Psoas muscle (tissue), 8 donors: ENCODE results near the gene ALKBH4. TPM values are rescaled to one million over a fixed set of nuclear protein-coding genes. Genes with fewer than 3 reads are reported as not detected.
A peak's percentile ranks its signal among the peaks of the same experiment; 100 is the strongest.

ENCODE experiments used
- ATAC-seq, 4 donors: fragments of 200-7000 bp; cut with Tn5 transposase; one replicate each; pipeline ENCODE4 v1.9.1; 2020; ENCODE audit warnings: moderate library complexity in 3 of 4, mild to moderate bottlenecking in 2 of 4
- DNase-seq, 2 donors: peaks; one replicate each; pipeline ENCODE4 v3.0.0-alpha.2; 2020
- H3K27ac ChIP-seq: fragments of 200-600 bp; one replicate; pipeline ENCODE4 v1.8.0; 2022
- H3K27me3 ChIP-seq, 3 donors: fragments of 200-600 bp in 1 of 3; one replicate each; pipeline versions ENCODE4 v1.6.1 to v1.8.0; 2013 to 2022; ENCODE audit warnings: low read length in 2 of 3, mild to moderate bottlenecking in 2 of 3, moderate library complexity in 1 of 3; ENCODE audit not compliant: insufficient read depth in 3 of 3
- H3K36me3 ChIP-seq, 2 donors: fragments of 200-600 bp in 1 of 2; one replicate each; pipeline versions ENCODE4 v1.6.1 to v1.8.0; 2013 to 2022; ENCODE audit warnings: low read depth in 1 of 2, mild to moderate bottlenecking in 1 of 2, moderate library complexity in 1 of 2; ENCODE audit not compliant: insufficient read depth in 1 of 2
- H3K4me1 ChIP-seq: fragments of 200-600 bp; one replicate; pipeline ENCODE4 v1.8.0; 2022
- H3K4me3 ChIP-seq: fragments of 200-600 bp; one replicate; pipeline ENCODE4 v1.8.0; 2022; ENCODE audit warnings: mild to moderate bottlenecking
- H3K9me3 ChIP-seq: fragments of 200-600 bp; one replicate; pipeline ENCODE4 v1.8.0; 2022
- CTCF ChIP-seq: fragments of 200-600 bp; IDR thresholded peaks from one replicate; pipeline ENCODE4 v1.8.0; 2022; ENCODE audit warnings: antibody characterized with exemption
- WGBS, 3 donors: extraction: QIAGEN DNeasy Blood & Tissue Kit; methylation state at CpG; one replicate each; pipeline versions ENCODE4 v1.1.6 to v1.1.7; 2013; 5-methylcytosine and 5-hydroxymethylcytosine counted together
- intact Hi-C, 2 donors: fragments of 100-400 bp; cut with DNase I; formaldehyde crosslinking; loops; one replicate each; pipeline versions ENCODE4 v1.11.0 to v1.14.2; 2022
- polyA plus RNA-seq, 3 donors: library from polyadenylated mRNA; stranded (reverse); fragments of 200-250 nt; gene quantifications; one replicate each; pipeline ENCODE4 v1.2.3, GENCODE V29; 2013
- total RNA-seq, 4 donors: library from RNA; stranded (reverse); fragmentation: NEBNext Ultra II Directional in 2 of 4; extraction: Animal tissue kit (Norgen Biotek cat#: 25700) in 2 of 4; gene quantifications; one replicate each; pipeline versions ENCODE4 v1.2.1 to v1.2.4, GENCODE V29; 2021 to 2023
- donor health status: healthy with polysubstance abuse.
- donor health status: DM: no; HTN: no; CAD: no; lungs with moderate emphysema.
- donor health status: Bipolar disorder and iron deficiency.
- donor health status: healthy.
- donor health status: DM: yes; HTN: yes; CAD: no.
- donor health status: DM: no; HTN: no; CAD: no.
- donor health status: DM: no; HTN: no; CAD: no.
- donor health status: DM: yes; HTN: yes; CAD: no.

Gene ALKBH4
- total and polyA plus RNA-seq, 7 donors: 2.7 to 11.1 (median 8.2) TPM

- no peak for TF ChIP-seq CTCF
- H3K4me1 ChIP-seq: no peaks in the 10 kb centered on the region
- no peaks in the 10 kb centered on the region for H3K9me3 ChIP-seq
- DNase-seq (no peak), ATAC-seq (no peak)
- no peaks in the 10 kb centered on the region for H3K27me3 ChIP-seq
- peak overlapping the region; percentile 1 for H3K27ac ChIP-seq
- peaks cover 2 to 54% of the 10 kb centered on the region in 2 donors for H3K36me3 ChIP-seq
- no peak overlapping the region for H3K4me3 ChIP-seq
- intact Hi-C loops: no loop called here
- WGBS, 3 donors: 83 to 87% (median 83%) methylated on average over 16 of the region's 16 CpGs
These were observed 38.2 kb downstream of the ALKBH4 start for GRCh38 chr7:102426268-102427018.

GRCh38 chr7:102425639-102426267, 38.9 kb downstream of the ALKBH4 start:
- H3K9me3 ChIP-seq: no peaks in the 10 kb centered on the region
- 66 to 70% (median 69%) methylated on average over 21 to 25 of the region's 25 CpGs for WGBS, 3 donors
- H3K27me3 ChIP-seq: no peaks in the 10 kb centered on the region
- no peak for TF ChIP-seq CTCF
- H3K4me3 ChIP-seq: no peak overlapping the region
- H3K27ac ChIP-seq: no peak overlapping the region
- intact Hi-C loops: no loop called here
- peaks cover 2 to 61% of the 10 kb centered on the region in 2 donors for H3K36me3 ChIP-seq
- DNase-seq (peak; percentile 39 to 69), ATAC-seq (peak; percentile 30 to 51 (median 34))
- no peaks in the 10 kb centered on the region for H3K4me1 ChIP-seq

- Histone ChIP-seq H3K4me3 (no peak overlapping the region), H3K27ac (no peak overlapping the region), H3K36me3 (peaks cover 2 to 64% of the 10 kb centered on the region in 2 donors), H3K9me3 (no peaks in the 10 kb centered on the region), H3K27me3 (no peaks in the 10 kb centered on the region), H3K4me1 (no peaks in the 10 kb centered on the region)
- DNase-seq: no peak
- no peak for TF ChIP-seq CTCF
- ATAC-seq: no peak
- intact Hi-C loops: no loop called here
- 75 to 86% (median 85%) methylated on average over 13 of the region's 13 CpGs for WGBS, 3 donors
These were observed 39.9 kb downstream of the ALKBH4 start for GRCh38 chr7:102424787-102425218.

GRCh38 chr7:102424129-102424551, 40.5 kb downstream of the ALKBH4 start:
- Histone ChIP-seq H3K27me3 (no peaks in the 10 kb centered on the region), H3K4me1 (no peaks in the 10 kb centered on the region), H3K4me3 (no peak overlapping the region), H3K9me3 (no peaks in the 10 kb centered on the region), H3K36me3 (peaks cover 2 to 68% of the 10 kb centered on the region in 2 donors), H3K27ac (no peak overlapping the region)
- ATAC-seq: no peak
- intact Hi-C loops: no loop called here
- 59 to 73% (median 60%) methylated on average over 12 of the region's 12 CpGs for WGBS, 3 donors
- no peak for DNase-seq
- TF ChIP-seq CTCF: no peak
